ENCODE measurements around the gene KDM4B.

KDM4B gene

DNA sequence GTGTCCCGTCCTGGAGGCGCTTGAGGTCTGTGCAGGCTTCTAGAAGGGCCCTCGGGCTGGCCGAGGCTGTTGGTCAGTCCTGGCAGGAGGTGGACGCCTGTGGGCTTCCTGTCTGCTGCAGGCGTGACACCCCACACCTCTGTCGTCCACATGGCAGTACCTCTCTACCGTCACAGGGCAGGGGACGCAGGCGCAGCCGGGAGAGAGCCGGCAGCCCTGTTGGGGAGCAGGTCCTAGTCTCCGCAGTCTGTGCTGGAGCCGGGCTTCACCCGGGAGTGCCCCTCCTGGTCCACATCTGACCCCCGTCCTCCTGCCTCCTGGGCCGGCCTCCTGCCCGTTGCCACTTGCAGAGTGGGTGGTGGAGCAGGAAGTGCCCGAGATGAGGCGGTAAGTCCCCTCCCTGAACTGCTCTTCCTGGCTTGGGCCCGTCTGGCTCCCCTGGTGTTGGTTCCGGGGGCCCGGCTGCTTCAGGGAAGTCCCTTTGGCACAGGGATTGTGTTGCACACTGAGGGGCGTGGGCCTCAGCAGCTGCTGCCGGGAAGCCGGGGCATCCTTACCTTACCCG is 106.0 kb downstream of the KDM4B start:
- no peak overlapping the region for H3K4me3 ChIP-seq (ENCODE audit: control insufficient read depth, low read depth, low read length)
- TF ChIP-seq, protein P1, sequence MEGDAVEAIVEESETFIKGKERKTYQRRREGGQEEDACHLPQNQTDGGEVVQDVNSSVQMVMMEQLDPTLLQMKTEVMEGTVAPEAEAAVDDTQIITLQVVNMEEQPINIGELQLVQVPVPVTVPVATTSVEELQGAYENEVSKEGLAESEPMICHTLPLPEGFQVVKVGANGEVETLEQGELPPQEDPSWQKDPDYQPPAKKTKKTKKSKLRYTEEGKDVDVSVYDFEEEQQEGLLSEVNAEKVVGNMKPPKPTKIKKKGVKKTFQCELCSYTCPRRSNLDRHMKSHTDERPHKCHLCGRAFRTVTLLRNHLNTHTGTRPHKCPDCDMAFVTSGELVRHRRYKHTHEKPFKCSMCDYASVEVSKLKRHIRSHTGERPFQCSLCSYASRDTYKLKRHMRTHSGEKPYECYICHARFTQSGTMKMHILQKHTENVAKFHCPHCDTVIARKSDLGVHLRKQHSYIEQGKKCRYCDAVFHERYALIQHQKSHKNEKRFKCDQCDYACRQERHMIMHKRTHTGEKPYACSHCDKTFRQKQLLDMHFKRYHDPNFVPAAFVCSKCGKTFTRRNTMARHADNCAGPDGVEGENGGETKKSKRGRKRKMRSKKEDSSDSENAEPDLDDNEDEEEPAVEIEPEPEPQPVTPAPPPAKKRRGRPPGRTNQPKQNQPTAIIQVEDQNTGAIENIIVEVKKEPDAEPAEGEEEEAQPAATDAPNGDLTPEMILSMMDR (IDR thresholded peaks at IDR 0.05; ENCODE audit: control insufficient read depth, insufficient read depth, low read depth, low read length, missing control alignments): no peak
- no peak for DNase-seq (ENCODE audit: low read depth)

DNA sequence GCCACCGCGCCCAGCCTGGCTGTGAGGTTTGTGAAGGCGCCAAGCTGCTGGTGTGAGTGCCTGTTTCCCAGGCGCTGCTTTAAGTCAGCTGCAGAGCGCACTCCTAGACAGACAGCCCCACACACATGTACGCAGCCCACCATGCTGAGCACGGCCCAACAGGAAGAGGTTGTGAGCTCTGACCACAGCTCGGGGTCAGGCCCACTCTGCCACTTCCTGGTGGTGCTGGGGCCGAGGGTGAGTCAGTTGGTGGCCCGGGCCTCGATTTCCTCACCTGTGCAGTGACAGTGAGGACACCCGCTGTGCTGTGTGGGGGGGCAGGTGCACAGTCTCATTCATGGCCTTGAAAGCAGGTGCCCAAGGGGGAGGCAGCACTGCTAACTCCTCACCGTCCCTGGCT is 106.7 kb downstream of the KDM4B start:
- no peak for DNase-seq (ENCODE audit: low read depth)
- TF ChIP-seq, protein P1 (IDR thresholded peaks at IDR 0.05; ENCODE audit: control insufficient read depth, insufficient read depth, low read depth, low read length, missing control alignments): no peak
- no peak overlapping the region for H3K4me3 ChIP-seq (ENCODE audit: control insufficient read depth, low read depth, low read length)

DNA sequence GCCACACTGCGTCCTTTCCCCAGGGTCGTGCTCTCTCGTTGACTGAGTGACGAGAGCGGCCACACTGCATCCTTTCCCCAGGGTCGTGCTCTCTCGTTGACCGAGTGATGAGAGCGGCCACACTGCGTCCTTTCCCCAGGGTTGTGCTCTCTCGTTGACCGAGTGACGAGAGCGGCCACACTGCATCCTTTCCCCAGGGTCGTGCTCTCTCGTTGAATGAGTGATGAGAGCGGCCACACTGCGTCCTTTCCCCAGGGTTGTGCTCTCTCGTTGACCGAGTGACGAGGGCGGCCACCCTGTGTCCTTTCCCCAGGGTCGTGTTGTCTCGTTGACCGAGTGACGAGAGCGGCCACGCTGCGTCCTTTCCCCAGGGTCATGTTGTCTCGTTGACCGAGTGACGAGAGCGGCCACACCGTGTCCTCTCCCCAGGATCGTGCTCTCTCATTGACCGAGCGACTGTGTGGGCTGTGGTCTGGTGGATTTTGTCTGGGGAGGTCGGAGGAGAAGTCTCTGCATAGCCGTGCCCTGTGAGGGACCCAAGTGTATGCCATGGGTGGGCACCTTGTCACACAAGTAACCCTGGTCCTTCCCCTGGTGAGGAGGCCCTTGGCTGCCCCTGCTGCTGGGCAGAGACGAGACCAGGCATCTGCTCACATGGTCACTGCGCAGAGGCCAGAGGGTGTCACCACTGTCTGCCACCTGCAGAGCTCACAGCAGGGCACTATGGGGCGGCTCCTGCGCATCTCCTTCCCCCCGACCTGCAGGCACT is 107.7 kb downstream of the KDM4B start:
- DNase-seq (ENCODE audit: low read depth): no peak
- TF ChIP-seq, protein P1 (IDR thresholded peaks at IDR 0.05; ENCODE audit: control insufficient read depth, insufficient read depth, low read depth, low read length, missing control alignments): no peak
- H3K4me3 ChIP-seq (ENCODE audit: control insufficient read depth, low read depth, low read length): no peak overlapping the region

DNA sequence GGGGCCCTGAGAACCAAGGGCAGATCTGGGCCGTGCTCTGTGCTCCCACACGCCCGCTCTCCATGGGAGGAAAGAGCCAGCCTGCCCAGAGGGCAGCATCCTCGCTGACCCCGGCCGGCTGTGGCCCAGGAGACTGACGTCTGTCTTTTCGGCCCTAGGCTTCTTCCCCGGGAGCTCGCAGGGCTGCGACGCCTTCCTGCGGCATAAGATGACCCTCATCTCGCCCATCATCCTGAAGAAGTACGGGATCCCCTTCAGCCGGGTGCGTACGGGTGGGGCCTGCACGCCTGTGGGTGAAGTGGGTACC is 108.2 kb downstream of the KDM4B start:
- DNase-seq (ENCODE audit: low read depth): no peak
- no peak overlapping the region for H3K4me3 ChIP-seq (ENCODE audit: control insufficient read depth, low read depth, low read length)
- TF ChIP-seq, protein P1 (IDR thresholded peaks at IDR 0.05; ENCODE audit: control insufficient read depth, insufficient read depth, low read depth, low read length, missing control alignments): no peak

DNA sequence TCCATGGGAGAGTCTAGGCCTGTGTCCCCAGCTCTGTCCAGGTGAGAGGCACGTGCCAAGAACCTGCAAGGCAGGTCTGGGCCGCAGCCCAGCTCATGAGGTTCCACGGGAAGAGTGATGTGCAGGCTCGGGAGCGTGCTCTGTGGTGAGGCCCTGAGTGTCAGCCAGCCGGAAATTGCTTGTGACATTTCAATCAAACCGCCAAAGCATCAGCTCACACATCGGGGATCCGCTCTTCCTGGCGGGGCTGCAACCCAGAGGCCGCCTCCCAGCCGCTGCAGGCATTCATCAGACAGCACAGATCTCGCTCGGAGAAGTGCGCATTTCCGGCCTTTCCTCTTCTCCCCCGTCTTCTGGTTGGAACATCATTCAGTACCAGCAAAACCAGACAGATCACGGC is 109.3 kb downstream of the KDM4B start:
- TF ChIP-seq, protein P1 (IDR thresholded peaks at IDR 0.05; ENCODE audit: control insufficient read depth, insufficient read depth, low read depth, low read length, missing control alignments): no peak
- H3K4me3 ChIP-seq (ENCODE audit: control insufficient read depth, low read depth, low read length): no peak overlapping the region
- DNase-seq (ENCODE audit: low read depth): no peak

DNA sequence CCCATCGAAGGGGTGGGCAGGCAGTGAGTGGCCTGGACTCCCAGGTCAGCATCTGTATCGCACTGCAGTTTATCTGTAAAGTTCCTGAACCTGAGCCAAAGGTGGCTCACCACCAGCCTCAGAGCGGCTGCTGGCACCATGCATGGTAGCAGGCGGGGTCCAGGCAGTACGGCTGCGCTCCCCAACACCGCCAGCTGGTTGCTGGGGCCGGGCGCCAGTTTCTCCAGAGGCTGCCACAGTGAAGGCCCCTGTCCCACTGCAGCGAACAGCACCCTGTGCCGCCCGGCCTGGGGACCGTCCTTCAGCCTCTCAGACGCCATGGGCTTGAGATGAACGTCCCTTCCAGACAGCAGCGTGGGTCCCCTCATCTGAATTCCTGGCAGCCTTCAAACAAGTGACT is 109.8 kb downstream of the KDM4B start:
- H3K4me3 ChIP-seq (ENCODE audit: control insufficient read depth, low read depth, low read length): no peak overlapping the region
- DNase-seq (ENCODE audit: low read depth): no peak
- TF ChIP-seq, protein P1 (IDR thresholded peaks at IDR 0.05; ENCODE audit: control insufficient read depth, insufficient read depth, low read depth, low read length, missing control alignments): no peak
